CD4-positive, alpha-beta T cell treated with Interleukin-17A for 4 hours (primary cell): ENCODE measurements around the gene RORB.

Experiments
- DNase-seq: peaks from one replicate; pipeline ENCODE4 v3.0.0-alpha.2; 2020; ENCODE audit warnings: mixed read lengths

The RORB gene

GRCh38 chr9:74721696-74722660 is 224.8 kb downstream of the RORB start:
- DNase-seq = no peak

DNA sequence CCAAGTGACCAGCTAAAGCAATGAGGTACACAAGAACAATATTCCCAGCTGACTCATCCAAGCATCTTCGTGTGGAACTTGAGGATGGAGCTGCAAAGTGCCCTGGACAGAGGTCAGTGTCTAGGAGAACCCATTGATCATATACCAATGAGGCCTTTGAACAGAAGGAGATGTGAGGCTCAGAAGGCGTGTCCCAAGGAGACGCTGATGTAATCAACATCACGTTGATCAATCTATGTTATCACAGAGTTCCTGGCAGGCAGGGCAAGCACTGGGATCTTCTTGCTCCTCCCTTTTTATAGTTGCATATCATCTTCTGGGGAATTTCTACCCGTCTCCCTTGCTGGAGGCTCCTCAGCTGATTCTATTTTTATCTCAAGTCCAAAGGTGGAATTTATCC is 227.2 kb downstream of the RORB start:
- no peak for DNase-seq

DNA sequence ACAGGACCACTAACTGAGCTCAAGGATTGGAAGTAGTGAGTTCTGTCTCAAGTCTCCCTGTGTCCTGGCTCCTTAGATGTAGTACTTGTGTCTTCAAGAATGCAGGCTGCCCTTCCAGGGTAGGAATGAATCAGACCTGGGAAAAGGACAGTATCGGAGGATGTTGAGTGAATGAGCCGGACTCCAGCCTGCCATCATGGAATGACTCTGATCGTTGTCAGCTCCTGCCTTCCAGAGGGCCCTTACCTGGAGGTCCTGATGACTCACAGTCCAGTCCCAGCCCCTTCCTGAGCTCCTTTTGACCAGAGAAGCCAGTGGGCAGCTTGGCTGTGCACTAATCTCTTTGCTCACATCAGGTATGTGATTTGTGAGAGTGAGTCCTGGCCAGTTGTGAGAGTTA is 229.4 kb downstream of the RORB start:
- no peak for DNase-seq

GRCh38 chr9:74728176-74728575 is 231.0 kb downstream of the RORB start:
- DNase-seq = no peak

DNA sequence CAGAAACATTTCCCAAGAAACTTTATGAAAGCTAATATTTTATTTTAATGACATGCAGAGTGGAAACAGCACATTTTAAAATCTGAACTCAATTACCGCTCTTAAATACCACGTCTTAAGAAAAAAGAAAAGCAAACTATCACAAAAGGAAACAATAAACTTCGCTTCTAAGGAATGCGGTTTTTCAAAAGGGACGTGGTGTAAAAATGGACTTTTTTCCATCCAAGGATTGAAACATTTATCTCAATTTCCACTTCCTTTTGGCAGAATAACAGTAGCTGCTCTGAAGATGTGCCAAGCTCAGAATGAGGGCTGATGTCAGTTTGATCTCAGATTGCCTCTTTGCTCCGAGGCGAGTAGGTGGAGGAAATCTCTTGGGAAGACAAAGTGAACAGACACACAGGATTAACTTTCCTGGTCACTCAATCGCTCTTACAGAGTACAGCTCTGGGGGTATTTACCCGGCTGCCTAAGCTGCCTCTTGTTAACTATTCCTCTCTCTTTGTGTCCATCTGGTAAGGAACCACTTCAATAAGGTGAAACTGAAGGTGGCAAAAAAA is 232.1 kb downstream of the RORB start:
- DNase-seq = no peak

DNA sequence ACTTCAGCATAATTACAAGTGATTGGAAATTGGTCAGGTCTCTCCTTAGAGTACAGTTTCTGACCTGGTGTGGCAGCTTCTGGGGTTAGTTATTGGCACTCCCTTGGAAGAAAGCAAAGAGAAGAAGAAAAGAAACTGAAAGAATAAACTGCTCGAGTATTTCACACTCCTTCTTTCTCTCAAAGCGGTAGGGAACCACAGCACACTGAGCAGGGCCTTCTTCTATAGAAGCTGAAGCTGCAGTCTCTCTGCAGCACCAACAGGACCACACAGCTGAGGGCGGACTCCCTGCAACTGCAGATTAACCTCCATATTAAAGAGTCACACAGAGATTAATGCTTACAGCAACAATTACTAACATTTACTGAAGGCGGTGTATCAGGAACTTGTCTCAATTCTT is 238.6 kb downstream of the RORB start:
- no peak for DNase-seq

- DNase-seq = no peak
Measured at GRCh38 chr9:74736646-74737045, 239.5 kb downstream of the RORB start.

GRCh38 chr9:74742191-74742790 is 245.2 kb downstream of the RORB start:
- no peak for DNase-seq
